GM12878 (cell line): ENCODE measurements around the gene SLC3A2.

ENCODE experiments used
- CTCF ChIP-seq, 3 experiments: IDR thresholded peaks in 2 of 3; conservative IDR thresholded peaks in 1 of 3; 2 replicates each; pipeline ENCODE4 v1.5.1; 2011; ENCODE audit warnings: low read depth in 3 of 3, low read length in 3 of 3, mild to moderate bottlenecking in 3 of 3, control low read depth in 2 of 3, moderate library complexity in 2 of 3, inconsistent platforms in 1 of 3, mixed read lengths in 1 of 3; ENCODE audit not compliant: control insufficient read depth in 2 of 3, insufficient read depth in 1 of 3; ENCODE audit errors: extremely low read depth in 1 of 3
- CUX1 ChIP-seq: IDR thresholded peaks from 2 replicates; pipeline ENCODE4 v1.6.1; 2012; ENCODE audit warnings: improper control_type of control experiment, low read depth, low read length; ENCODE audit not compliant: insufficient replicate concordance
- EZH2 ChIP-seq: IDR thresholded peaks from 2 replicates; pipeline ENCODE4 v1.6.1; 2012; ENCODE audit warnings: low read depth, mild to moderate bottlenecking, control low read depth, inconsistent platforms, low read length, borderline replicate concordance; ENCODE audit not compliant: control insufficient read depth
- TAF1 ChIP-seq: IDR thresholded peaks from 2 replicates; pipeline ENCODE4 v1.6.1; 2011; ENCODE audit warnings: mild to moderate bottlenecking, low read depth, low read length, borderline replicate concordance
- TF ChIP-seq, protein P1 (sequence below): fragments of 450-650 bp; IDR thresholded peaks from 2 replicates; pipeline ENCODE4 v1.6.1; 2016; ENCODE audit warnings: mild to moderate bottlenecking

- TF ChIP-seq, protein P1, sequence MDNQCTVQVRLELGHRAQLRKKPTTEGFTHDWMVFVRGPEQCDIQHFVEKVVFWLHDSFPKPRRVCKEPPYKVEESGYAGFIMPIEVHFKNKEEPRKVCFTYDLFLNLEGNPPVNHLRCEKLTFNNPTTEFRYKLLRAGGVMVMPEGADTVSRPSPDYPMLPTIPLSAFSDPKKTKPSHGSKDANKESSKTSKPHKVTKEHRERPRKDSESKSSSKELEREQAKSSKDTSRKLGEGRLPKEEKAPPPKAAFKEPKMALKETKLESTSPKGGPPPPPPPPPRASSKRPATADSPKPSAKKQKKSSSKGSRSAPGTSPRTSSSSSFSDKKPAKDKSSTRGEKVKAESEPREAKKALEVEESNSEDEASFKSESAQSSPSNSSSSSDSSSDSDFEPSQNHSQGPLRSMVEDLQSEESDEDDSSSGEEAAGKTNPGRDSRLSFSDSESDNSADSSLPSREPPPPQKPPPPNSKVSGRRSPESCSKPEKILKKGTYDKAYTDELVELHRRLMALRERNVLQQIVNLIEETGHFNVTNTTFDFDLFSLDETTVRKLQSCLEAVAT = no peak
- TF ChIP-seq CTCF (IDR thresholded peaks at IDR 0.05 in 2 of 3, conservative IDR thresholded peaks at IDR 0.05 in 1 of 3; ENCODE audit: control insufficient read depth in 2 of 3, extremely low read depth in 1 of 3, insufficient read depth in 1 of 3, low read depth in 3 of 3, low read length in 3 of 3) (no peak), CUX1 (no peak), EZH2 (no peak), TAF1 (no peak)
Observed at GRCh38 chr11:62934496-62934785, 53.7 kb downstream of the SLC3A2 start.
